Activated naive CD8-positive, alpha-beta T cell treated with anti-CD3 and anti-CD28 coated beads for 36 hours (primary cell): ENCODE data around the gene DYNC2I2. TPM values are rescaled to one million over a fixed set of nuclear protein-coding genes. Genes with fewer than 3 reads are reported as not detected.
"Not testable (repeated sequence)": the region's sequence is repeated elsewhere in the genome, so short reads cannot be mapped to it uniquely, and the experiment has no call there.

Experiments
- DNase-seq: peaks from one replicate; pipeline ENCODE4 v3.0.0; 2021
- H3K27ac Mint-ChIP-seq: one replicate; pipeline ENCODE4 v1.8.0; 2022; ENCODE audit warnings: mild to moderate bottlenecking, moderate library complexity, mixed read lengths
- H3K27me3 Mint-ChIP-seq: one replicate; pipeline ENCODE4 v1.8.0; 2022; ENCODE audit warnings: mild to moderate bottlenecking, mixed read lengths
- H3K36me3 Mint-ChIP-seq: one replicate; pipeline ENCODE4 v1.8.0; 2021; ENCODE audit warnings: mild to moderate bottlenecking, mixed read lengths
- H3K4me1 Mint-ChIP-seq: one replicate; pipeline ENCODE4 v1.8.0; 2021; ENCODE audit warnings: mixed read lengths
- H3K4me3 Mint-ChIP-seq: one replicate; pipeline ENCODE4 v1.8.0; 2022; ENCODE audit warnings: mild to moderate bottlenecking, moderate library complexity, mixed read lengths
- H3K9me3 Mint-ChIP-seq: one replicate; pipeline ENCODE4 v1.8.0; 2022; ENCODE audit warnings: mixed read lengths
- total RNA-seq, 2 experiments: library from RNA; stranded (reverse); gene quantifications; one replicate each; pipeline ENCODE4 v1.2.3, GENCODE V29; 2021

The DYNC2I2 gene
- total RNA-seq, 2 experiments from 2014 or later = 34.3 to 38.1 TPM

GRCh38 chr9:128657344-128657704 lies 677 bp upstream of the DYNC2I2 start:
- H3K9me3 Mint-ChIP-seq = no peaks in the 10 kb centered on the region
- no peaks in the 10 kb centered on the region for H3K27me3 Mint-ChIP-seq
- no peak for DNase-seq
- H3K4me1 Mint-ChIP-seq = peaks cover 5% of the 10 kb centered on the region
- H3K27ac Mint-ChIP-seq = peak overlapping the region; percentile 100
- peaks cover 8% of the 10 kb centered on the region for H3K36me3 Mint-ChIP-seq
- peak overlapping the region; percentile 91 for H3K4me3 Mint-ChIP-seq

GRCh38 chr9:128654481-128654880 lies 2.2 kb downstream of the DYNC2I2 start:
- H3K4me1 Mint-ChIP-seq = peaks cover 5% of the 10 kb centered on the region
- H3K27ac Mint-ChIP-seq = no peak overlapping the region
- no peaks in the 10 kb centered on the region for H3K9me3 Mint-ChIP-seq
- H3K4me3 Mint-ChIP-seq = peak overlapping the region; percentile 11
- H3K27me3 Mint-ChIP-seq = no peaks in the 10 kb centered on the region
- no peak for DNase-seq
- H3K36me3 Mint-ChIP-seq = peaks cover 8% of the 10 kb centered on the region

- H3K9me3 Mint-ChIP-seq = no peaks in the 10 kb centered on the region
- peaks cover 5% of the 10 kb centered on the region for H3K4me1 Mint-ChIP-seq
- no peak for DNase-seq
- no peak overlapping the region for H3K27ac Mint-ChIP-seq
- no peak overlapping the region for H3K4me3 Mint-ChIP-seq
- H3K36me3 Mint-ChIP-seq = peaks cover 8% of the 10 kb centered on the region
- H3K27me3 Mint-ChIP-seq = no peaks in the 10 kb centered on the region
These were observed 2.7 kb downstream of the DYNC2I2 start for GRCh38 chr9:128653908-128654307.

GRCh38 chr9:128651798-128652197 lies 4.8 kb downstream of the DYNC2I2 start:
- no peaks in the 10 kb centered on the region for H3K9me3 Mint-ChIP-seq
- H3K4me3 Mint-ChIP-seq = no peak overlapping the region
- no peaks in the 10 kb centered on the region for H3K27me3 Mint-ChIP-seq
- H3K36me3 Mint-ChIP-seq = peaks cover 5% of the 10 kb centered on the region
- no peak overlapping the region for H3K27ac Mint-ChIP-seq
- peaks cover 2% of the 10 kb centered on the region for H3K4me1 Mint-ChIP-seq
- DNase-seq = no peak

- peak; percentile 70 for DNase-seq
- H3K27me3 Mint-ChIP-seq, H3K9me3 Mint-ChIP-seq, H3K4me3 Mint-ChIP-seq, H3K4me1 Mint-ChIP-seq, H3K27ac Mint-ChIP-seq, H3K36me3 Mint-ChIP-seq: not testable (repeated sequence)
These were observed 8.4 kb downstream of the DYNC2I2 start for GRCh38 chr9:128648206-128648605.

- no peak overlapping the region for H3K27ac Mint-ChIP-seq
- no peaks in the 10 kb centered on the region for H3K27me3 Mint-ChIP-seq
- no peak for DNase-seq
- peaks cover 6% of the 10 kb centered on the region for H3K36me3 Mint-ChIP-seq
- no peak overlapping the region for H3K4me3 Mint-ChIP-seq
- no peaks in the 10 kb centered on the region for H3K4me1 Mint-ChIP-seq
- H3K9me3 Mint-ChIP-seq = no peaks in the 10 kb centered on the region
These were observed 12.9 kb downstream of the DYNC2I2 start for GRCh38 chr9:128643519-128644300.

GRCh38 chr9:128642675-128643245 lies 13.9 kb downstream of the DYNC2I2 start:
- no peaks in the 10 kb centered on the region for H3K9me3 Mint-ChIP-seq
- peaks cover 9% of the 10 kb centered on the region for H3K36me3 Mint-ChIP-seq

GRCh38 chr9:128640603-128641002 lies 16.0 kb downstream of the DYNC2I2 start:
- no peak overlapping the region for H3K4me3 Mint-ChIP-seq
- no peaks in the 10 kb centered on the region for H3K4me1 Mint-ChIP-seq
- H3K9me3 Mint-ChIP-seq = no peaks in the 10 kb centered on the region
- H3K36me3 Mint-ChIP-seq = peaks cover 9% of the 10 kb centered on the region
- no peak overlapping the region for H3K27ac Mint-ChIP-seq
- no peak for DNase-seq
- no peaks in the 10 kb centered on the region for H3K27me3 Mint-ChIP-seq

More at GRCh38 chr9:128642675-128643245, 13.9 kb downstream of the DYNC2I2 start:
- no peaks in the 10 kb centered on the region for H3K27me3 Mint-ChIP-seq
- H3K4me3 Mint-ChIP-seq = no peak overlapping the region
- H3K4me1 Mint-ChIP-seq = no peaks in the 10 kb centered on the region
- peak overlapping the region; percentile 69 for H3K27ac Mint-ChIP-seq
- no peak for DNase-seq

GRCh38 chr9:128638580-128638979 lies 18.1 kb downstream of the DYNC2I2 start:
- no peak for DNase-seq
- Mint-ChIP-seq H3K27ac (no peak overlapping the region), H3K4me1 (no peaks in the 10 kb centered on the region), H3K36me3 (peaks cover 9% of the 10 kb centered on the region), H3K27me3 (no peaks in the 10 kb centered on the region), H3K4me3 (no peak overlapping the region), H3K9me3 (no peaks in the 10 kb centered on the region)

GRCh38 chr9:128637656-128638055 lies 19.0 kb downstream of the DYNC2I2 start:
- H3K4me1 Mint-ChIP-seq = no peaks in the 10 kb centered on the region

GRCh38 chr9:128636556-128637530 lies 19.8 kb downstream of the DYNC2I2 start:
- no peak overlapping the region for H3K4me3 Mint-ChIP-seq
- H3K27ac Mint-ChIP-seq = no peak overlapping the region
- no peaks in the 10 kb centered on the region for H3K27me3 Mint-ChIP-seq
- H3K9me3 Mint-ChIP-seq = no peaks in the 10 kb centered on the region
- H3K36me3 Mint-ChIP-seq = peaks cover 12% of the 10 kb centered on the region
- no peak for DNase-seq
- H3K4me1 Mint-ChIP-seq = no peaks in the 10 kb centered on the region

More at GRCh38 chr9:128637656-128638055, 19.0 kb downstream of the DYNC2I2 start:
- no peak overlapping the region for H3K4me3 Mint-ChIP-seq
- no peak for DNase-seq
- H3K9me3 Mint-ChIP-seq = no peaks in the 10 kb centered on the region
- H3K27ac Mint-ChIP-seq = no peak overlapping the region
- H3K36me3 Mint-ChIP-seq = peaks cover 10% of the 10 kb centered on the region
- no peaks in the 10 kb centered on the region for H3K27me3 Mint-ChIP-seq

GRCh38 chr9:128636024-128636390 lies 20.6 kb downstream of the DYNC2I2 start:
- Mint-ChIP-seq H3K36me3 (peaks cover 12% of the 10 kb centered on the region), H3K27me3 (no peaks in the 10 kb centered on the region), H3K9me3 (no peaks in the 10 kb centered on the region), H3K4me3 (no peak overlapping the region), H3K4me1 (no peaks in the 10 kb centered on the region), H3K27ac (no peak overlapping the region)
- no peak for DNase-seq

GRCh38 chr9:128635266-128636023 lies 21.2 kb downstream of the DYNC2I2 start:
- DNase-seq = no peak
- H3K4me1 Mint-ChIP-seq = no peaks in the 10 kb centered on the region
- H3K4me3 Mint-ChIP-seq = no peak overlapping the region
- H3K36me3 Mint-ChIP-seq = peaks cover 12% of the 10 kb centered on the region
- H3K27me3 Mint-ChIP-seq = no peaks in the 10 kb centered on the region
- no peak overlapping the region for H3K27ac Mint-ChIP-seq
- no peaks in the 10 kb centered on the region for H3K9me3 Mint-ChIP-seq

GRCh38 chr9:128634651-128635262 lies 21.9 kb downstream of the DYNC2I2 start:
- Mint-ChIP-seq H3K4me1 (no peaks in the 10 kb centered on the region), H3K36me3 (peaks cover 12% of the 10 kb centered on the region), H3K27me3 (no peaks in the 10 kb centered on the region), H3K27ac (no peak overlapping the region), H3K4me3 (no peak overlapping the region), H3K9me3 (no peaks in the 10 kb centered on the region)
- DNase-seq = no peak
